Adrenal gland (tissue), 12 donors: ENCODE measurements around the gene GFM2. TPM values are rescaled to one million over a fixed set of nuclear protein-coding genes. Genes with fewer than 3 reads are reported as not detected.
"Not testable (repeated sequence)": the region's sequence is repeated elsewhere in the genome, so short reads cannot be mapped to it uniquely, and the experiment has no call there.

Experiments used
- DNase-seq, 7 donors: peaks; one replicate each; pipeline ENCODE4 v3.0.0-alpha.2; 2019 to 2020
- H3K27ac ChIP-seq, 5 donors: fragments of 200-600 bp; sonication (generic) in 4 of 5; 1 replicate in 3 of 5; 2 replicates in 2 of 5; pipeline versions ENCODE4 v1.5.1 to v1.8.0; 2016 to 2020; ENCODE audit warnings: mild to moderate bottlenecking in 1 of 5
- H3K27me3 ChIP-seq: fragments of 200-600 bp; 2 replicates; pipeline ENCODE4 v1.8.0; 2021
- H3K36me3 ChIP-seq, 2 donors: fragments of 200-600 bp; replicated peaks in 1 of 2; 1 replicate in 1 of 2; 2 replicates in 1 of 2; pipeline versions ENCODE4 v1.5.1 to v1.8.0; 2018 to 2022
- H3K4me1 ChIP-seq, 2 donors: fragments of 200-600 bp; replicated peaks in 1 of 2; 1 replicate in 1 of 2; 2 replicates in 1 of 2; pipeline versions ENCODE4 v1.5.1 to v1.8.0; 2018 to 2021
- H3K4me3 ChIP-seq, 4 donors: fragments of 200-600 bp; sonication (generic) in 3 of 4; one replicate each; pipeline ENCODE4 v1.5.1; 2016 to 2018
- H3K9me3 ChIP-seq, 3 donors: fragments of 200-600 bp; sonication (generic) in 1 of 3; replicated peaks in 1 of 3; 1 replicate in 2 of 3; 2 replicates in 1 of 3; pipeline versions ENCODE4 v1.5.1 to v1.8.0; 2016 to 2021
- CTCF ChIP-seq, 6 experiments: fragments of 450-650 bp in 4 of 6; fragments of 200-600 bp in 2 of 6; sonication (generic) in 1 of 6; IDR thresholded peaks; 1 replicate in 5 of 6; 2 replicates in 1 of 6; pipeline versions ENCODE4 v1.5.1 to v1.8.0; 2016 to 2021; ENCODE audit warnings: antibody characterized with exemption in 6 of 6, mild to moderate bottlenecking in 2 of 6, moderate library complexity in 1 of 6
- POLR2A ChIP-seq, 2 donors: fragments of 450-650 bp; IDR thresholded peaks; one replicate each; pipeline ENCODE4 v1.6.1; 2017; ENCODE audit warnings: antibody characterized with exemption in 2 of 2, mild to moderate bottlenecking in 2 of 2, moderate library complexity in 1 of 2
- WGBS, 4 donors: extraction: QIAGEN DNeasy Blood & Tissue Kit in 2 of 4; methylation state at CpG; one replicate each; pipeline versions ENCODE4 v1.1.5 to v1.1.7; 2013 to 2017; 5-methylcytosine and 5-hydroxymethylcytosine counted together
- intact Hi-C, 2 donors: fragments of 100-400 bp; cut with DNase I; formaldehyde crosslinking; loops; one replicate each; pipeline versions ENCODE4 v1.14.1 to v1.15.0; 2022 to 2023
- polyA plus RNA-seq, 3 donors: library from polyadenylated mRNA; stranded (reverse); fragments of 200-250 nt in 2 of 3; fragments of 350-450 nt in 1 of 3; fragmentation: Illumina TruSeq in 1 of 3; extraction: RNeasy Lipid Tissue Mini Kit (QIAGEN cat#74804) in 1 of 3; gene quantifications; one replicate each; pipeline ENCODE4 v1.2.3, GENCODE V29; 2013 to 2014
- total RNA-seq, 9 donors: library from RNA; depleted of rRNA in 4 of 9; stranded (reverse); fragments of >200 nt in 4 of 9; fragments of 120-200 nt in 1 of 9; fragmentation: NEBNext Ultra II Directional in 1 of 9; extraction: Animal tissue kit (Norgen Biotek cat#: 25700) in 1 of 9; gene quantifications; one replicate each; pipeline versions ENCODE4 v1.1.0 to v1.2.4, GENCODE V29; 2013 to 2023
- donor health status: healthy with polysubstance abuse.
- donor health status: Bipolar disorder and iron deficiency.
- donor health status: DM: yes; HTN: yes; CAD: no.
- donor health status: DM: no; HTN: no; CAD: no.
- donor health status: DM: no; HTN: no; CAD: no.
- donor health status: DM: yes; HTN: yes; CAD: no.

GFM2 gene
- total and polyA plus RNA-seq, 12 donors: 23.5 to 80.7 (median 34.2) TPM

GRCh38 chr5:74801197-74801596, 34.3 kb upstream of the GFM2 start:
- Histone ChIP-seq H3K9me3 (no peaks in the 10 kb centered on the region), H3K4me1 (no peaks in the 10 kb centered on the region), H3K27me3 (no peaks in the 10 kb centered on the region), H3K27ac (no peak overlapping the region), H3K4me3 (no peak overlapping the region), H3K36me3 (peaks cover 0 to 3% of the 10 kb centered on the region in 2 donors)
- no peak for DNase-seq
- TF ChIP-seq CTCF (IDR thresholded peaks at IDR 0.05): no peak
- no peak for TF ChIP-seq POLR2A (IDR thresholded peaks at IDR 0.05)
- intact Hi-C loops: no loop called here
- WGBS, 4 donors: 83 to 90% (median 85%) methylated on average over 3 of the region's 3 CpGs

GRCh38 chr5:74798977-74799911, 32.3 kb upstream of the GFM2 start:
- H3K4me3 ChIP-seq: no peak overlapping the region
- intact Hi-C loops: no loop called here
- H3K9me3 ChIP-seq: no peaks in the 10 kb centered on the region
- no peak overlapping the region for H3K27ac ChIP-seq
- 92 to 95% (median 93%) methylated on average over 17 to 21 of the region's 21 CpGs for WGBS, 4 donors
- H3K27me3 ChIP-seq: no peaks in the 10 kb centered on the region
- H3K36me3 ChIP-seq: peaks cover 0 to 6% of the 10 kb centered on the region in 2 donors
- DNase-seq: no peak
- no peak for TF ChIP-seq POLR2A (IDR thresholded peaks at IDR 0.05)
- no peak for TF ChIP-seq CTCF (IDR thresholded peaks at IDR 0.05)
- H3K4me1 ChIP-seq: no peaks in the 10 kb centered on the region

DNA sequence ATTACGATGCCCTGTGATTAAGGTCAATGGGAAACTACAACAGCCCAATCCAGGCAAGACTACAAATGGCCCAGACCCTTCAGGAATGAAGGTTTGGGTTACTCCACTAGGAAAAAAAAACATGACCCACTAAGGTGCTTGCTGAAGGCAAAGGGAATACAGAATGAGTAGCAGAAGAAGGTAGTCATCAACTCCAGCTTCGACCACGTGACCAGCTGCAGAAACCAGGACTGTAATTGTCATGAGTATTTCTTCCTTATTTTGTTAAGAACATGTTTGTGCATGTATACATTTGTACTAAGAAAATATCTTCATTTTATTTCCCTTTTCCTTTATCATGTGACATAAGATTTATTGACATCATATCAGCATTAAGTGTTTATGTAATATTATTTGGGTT, 24.8 kb upstream of the GFM2 start:
- H3K27ac ChIP-seq, DNase-seq, H3K4me3 ChIP-seq, H3K27me3 ChIP-seq, H3K4me1 ChIP-seq, H3K36me3 ChIP-seq, intact Hi-C loops, H3K9me3 ChIP-seq: not testable (repeated sequence)
- 96 to 99% (median 97%) methylated on average over 3 of the region's 3 CpGs for WGBS, 4 donors

DNA sequence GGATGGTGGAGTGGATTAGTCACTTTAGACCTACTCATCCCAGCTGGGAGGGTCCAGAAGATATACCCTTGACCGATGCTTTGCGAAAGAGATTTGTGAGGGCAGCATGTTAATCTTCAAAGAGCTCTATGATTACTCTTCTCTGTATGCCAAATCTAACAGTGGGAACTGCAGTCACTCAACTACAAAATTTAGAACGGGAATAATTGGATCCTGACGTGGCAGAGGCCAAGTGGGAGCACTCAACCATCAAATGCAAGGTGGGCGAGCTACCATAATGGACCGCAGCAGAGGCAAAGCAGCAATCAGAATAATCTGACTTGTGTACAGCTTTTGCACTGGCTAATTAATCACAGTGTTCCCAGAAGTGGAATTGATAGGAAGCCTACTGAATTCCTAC, 20.5 kb upstream of the GFM2 start:
- WGBS, 4 donors: 92 to 96% (median 94%) methylated on average over 6 of the region's 6 CpGs
- intact Hi-C loops: no loop called here
- no peaks in the 10 kb centered on the region for H3K27me3 ChIP-seq
- H3K9me3 ChIP-seq: no peaks in the 10 kb centered on the region
- no peaks in the 10 kb centered on the region for H3K36me3 ChIP-seq
- TF ChIP-seq POLR2A (IDR thresholded peaks at IDR 0.05): no peak
- no peak for TF ChIP-seq CTCF (IDR thresholded peaks at IDR 0.05)
- no peaks in the 10 kb centered on the region for H3K4me1 ChIP-seq
- no peak overlapping the region for H3K4me3 ChIP-seq
- no peak for DNase-seq
- no peak overlapping the region for H3K27ac ChIP-seq

DNA sequence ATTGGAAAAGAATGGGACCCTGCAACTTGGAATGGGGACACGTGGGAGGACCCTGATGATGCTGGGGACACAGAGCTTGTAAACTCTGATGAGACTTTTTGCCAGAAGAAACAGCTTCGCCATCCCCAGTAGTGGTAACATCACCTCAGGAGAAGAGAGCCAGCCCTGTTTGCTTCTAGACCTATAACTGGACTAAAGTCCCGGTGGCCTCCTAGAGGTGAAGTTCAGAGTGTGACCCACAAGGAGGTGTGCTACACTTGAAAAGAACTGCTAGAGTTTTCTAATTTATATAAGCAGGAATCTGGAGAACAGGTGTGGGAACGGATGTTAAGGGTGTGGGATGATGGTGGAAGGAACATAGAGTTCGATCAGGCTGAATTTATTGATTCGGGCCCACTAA, 19.9 kb upstream of the GFM2 start:
- WGBS, 4 donors: 93 to 95% (median 95%) methylated on average over 6 of the region's 6 CpGs
- no peak for TF ChIP-seq POLR2A (IDR thresholded peaks at IDR 0.05)
- TF ChIP-seq CTCF (IDR thresholded peaks at IDR 0.05): no peak
- DNase-seq: no peak
- Histone ChIP-seq H3K4me3 (no peak overlapping the region), H3K4me1 (no peaks in the 10 kb centered on the region), H3K9me3 (no peaks in the 10 kb centered on the region), H3K36me3 (no peaks in the 10 kb centered on the region), H3K27me3 (no peaks in the 10 kb centered on the region), H3K27ac (no peak overlapping the region)
- intact Hi-C loops: no loop called here
